K562 (cell line): Measurements from ENCODE around the gene SUPT3H. TPM values are rescaled to one million over a fixed set of nuclear protein-coding genes. Genes with fewer than 3 reads are reported as not detected.

Experiments used
- BRF1 ChIP-seq: IDR thresholded peaks from 3 replicates; pipeline ENCODE4 v1.6.1; 2011; ENCODE audit warnings: borderline replicate concordance, mild to moderate bottlenecking; ENCODE audit not compliant: insufficient read length; ENCODE audit errors: extremely low read depth
- HOXB6 ChIP-seq: fragments of 250-450 bp; sonication (Bioruptor Pico); IDR thresholded peaks from 2 replicates; pipeline ENCODE4 v1.5.1; 2022; ENCODE audit warnings: mild to moderate bottlenecking, borderline replicate concordance
- MTF1 ChIP-seq: fragments of 250-450 bp; sonication (Bioruptor Pico); IDR thresholded peaks from 2 replicates; pipeline ENCODE4 v1.9.0; 2021; ENCODE audit warnings: moderate library complexity, mild to moderate bottlenecking, inconsistent platforms, borderline replicate concordance
- PHB2 ChIP-seq: fragments of 450-650 bp; IDR thresholded peaks from 2 replicates; pipeline ENCODE4 v1.6.1; 2017; ENCODE audit warnings: low read depth
- PHF20 ChIP-seq: fragments of 450-650 bp; IDR thresholded peaks from 2 replicates; pipeline ENCODE4 v1.6.1; 2018; ENCODE audit not compliant: partially characterized antibody
- RBM22 ChIP-seq: fragments of 200-400 bp; formaldehyde crosslinking; IDR thresholded peaks from 2 replicates; pipeline ENCODE4 v1.6.1; 2018; ENCODE audit warnings: low read length, low read depth; ENCODE audit not compliant: poor library complexity, severe bottlenecking
- TGIF2 ChIP-seq: sonication (generic); formaldehyde crosslinking; IDR thresholded peaks from 2 replicates; pipeline ENCODE4 v1.8.1; 2022; ENCODE audit warnings: mild to moderate bottlenecking, missing genetic modification reagents, moderate library complexity
- ZEB2 ChIP-seq: fragments of 450-650 bp; IDR thresholded peaks from 2 replicates; pipeline ENCODE4 v1.6.1; 2016
- ZFP30 ChIP-seq: fragments of 250-450 bp; sonication (Bioruptor Pico); IDR thresholded peaks from 2 replicates; pipeline ENCODE4 v1.8.0; 2022; ENCODE audit warnings: moderate library complexity, mild to moderate bottlenecking, inconsistent platforms, borderline replicate concordance
- ZNF23 ChIP-seq: fragments of 250-450 bp; sonication (Bioruptor Pico); IDR thresholded peaks from 2 replicates; pipeline ENCODE4 v1.4.0; 2020; ENCODE audit warnings: mild to moderate bottlenecking
- ZNF780A ChIP-seq: fragments of 250-450 bp; sonication (Bioruptor Pico); IDR thresholded peaks from 2 replicates; pipeline ENCODE4 v1.5.0; 2021; ENCODE audit warnings: mild to moderate bottlenecking
- polyA plus RNA-seq, 8 experiments: library from polyadenylated mRNA; depleted of rRNA in 4 of 8; stranded (reverse) in 5 of 8; unstranded in 3 of 8; fragments of >200 nt; fragmentation: Nextera tagmentation in 2 of 8; fragmentation: Illumina TruSeq in 1 of 8; extraction: Ambion mirVana in 2 of 8; extraction: Trizol in 1 of 8; gene quantifications; 2 replicates each; pipeline versions ENCODE4 v1.2.1 to v1.2.3, GENCODE V29; 2011 to 2014; ENCODE audit warnings: inconsistent platforms in 1 of 8, missing spikeins in 1 of 8
- total RNA-seq, 7 experiments: library from RNA; depleted of rRNA in 6 of 7; stranded (reverse); fragments of >200 nt in 6 of 7; fragmentation: Illumina TruSeq in 2 of 7; extraction: Trizol in 2 of 7; gene quantifications; 2 replicates each; pipeline versions ENCODE4 v1.2.1 to v1.2.3, GENCODE V29; 2011 to 2021; ENCODE audit warnings: low replicate concordance in 1 of 7
- TF ChIP-seq, protein P1 (sequence below): sonication (generic); formaldehyde crosslinking; IDR thresholded peaks from 2 replicates; pipeline ENCODE4 v1.8.1; 2023; ENCODE audit warnings: missing genetic modification reagents, mild to moderate bottlenecking, borderline replicate concordance
- TF ChIP-seq, protein P2 (sequence below), 2 experiments: fragments of 450-650 bp in 1 of 2; sonication (generic) in 1 of 2; formaldehyde crosslinking in 1 of 2; IDR thresholded peaks in 1 of 2; conservative IDR thresholded peaks in 1 of 2; 2 replicates each; pipeline versions ENCODE4 v1.6.1 to v1.8.1; 2016 to 2023; ENCODE audit warnings: mild to moderate bottlenecking in 2 of 2, moderate library complexity in 2 of 2, inconsistent platforms in 1 of 2, missing genetic modification reagents in 1 of 2
- TF ChIP-seq, protein P3 (sequence below): IDR thresholded peaks from 2 replicates; pipeline ENCODE4 v1.6.1; 2014; ENCODE audit warnings: antibody characterized with exemption
- TF ChIP-seq, protein P4 (sequence below): fragments of 250-450 bp; sonication (Bioruptor Pico); IDR thresholded peaks from 2 replicates; pipeline ENCODE4 v1.5.0; 2021
- TF ChIP-seq, protein P5 (sequence below): fragments of 250-450 bp; sonication (Bioruptor Pico); IDR thresholded peaks from 2 replicates; pipeline ENCODE4 v1.8.0; 2022; ENCODE audit warnings: moderate library complexity, mild to moderate bottlenecking, inconsistent platforms
- TF ChIP-seq, protein P6 (sequence below): sonication (generic); formaldehyde crosslinking; IDR thresholded peaks from 2 replicates; pipeline ENCODE4 v1.8.0; 2022; ENCODE audit warnings: mild to moderate bottlenecking, missing genetic modification reagents

Gene SUPT3H
- total and polyA plus RNA-seq, 9 of the 15 experiments (the other 6 are each of a cell fraction or from before 2014, with no cell fraction given) = 7.2 to 16.3 (median 11.9) TPM

DNA sequence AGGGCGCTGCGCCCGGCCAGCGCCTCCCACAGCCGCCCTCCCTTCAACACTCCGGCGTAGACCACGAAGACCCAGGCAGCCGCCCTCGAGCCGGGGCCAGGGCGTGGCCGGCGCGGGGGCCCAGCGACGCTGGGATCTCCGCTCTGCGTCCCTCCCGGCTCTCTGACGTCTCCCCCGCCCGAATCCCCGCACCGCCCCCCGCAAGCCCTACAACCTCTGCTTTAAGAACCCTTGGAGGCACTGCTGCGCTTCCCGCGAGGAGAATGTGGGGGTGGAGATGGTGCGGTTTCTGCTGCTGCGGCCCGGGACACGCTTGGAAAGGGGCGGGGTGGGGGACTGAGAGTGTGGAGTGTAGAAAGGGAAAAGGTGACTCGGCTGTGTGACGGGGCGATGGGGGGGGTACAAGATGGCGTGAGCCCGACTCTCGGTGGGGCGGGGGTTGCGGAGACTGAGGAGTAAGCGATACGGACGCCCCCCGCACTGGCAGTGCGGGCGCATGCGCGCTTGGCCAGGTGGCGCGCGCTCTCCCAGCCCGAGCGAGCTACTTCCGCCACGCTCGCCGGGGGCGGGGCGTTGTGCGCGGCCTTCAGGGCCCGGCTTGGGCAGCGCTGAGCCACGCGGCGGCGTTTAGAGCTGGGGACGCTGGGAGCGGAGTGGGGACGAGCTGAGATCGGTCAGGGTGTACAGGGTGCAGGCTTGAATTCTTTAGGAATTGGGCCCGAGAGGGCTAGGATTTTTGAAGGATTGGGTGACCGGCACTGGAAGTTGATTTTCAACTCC, at the start of gene SUPT3H (continued):
- TF ChIP-seq, protein P1, sequence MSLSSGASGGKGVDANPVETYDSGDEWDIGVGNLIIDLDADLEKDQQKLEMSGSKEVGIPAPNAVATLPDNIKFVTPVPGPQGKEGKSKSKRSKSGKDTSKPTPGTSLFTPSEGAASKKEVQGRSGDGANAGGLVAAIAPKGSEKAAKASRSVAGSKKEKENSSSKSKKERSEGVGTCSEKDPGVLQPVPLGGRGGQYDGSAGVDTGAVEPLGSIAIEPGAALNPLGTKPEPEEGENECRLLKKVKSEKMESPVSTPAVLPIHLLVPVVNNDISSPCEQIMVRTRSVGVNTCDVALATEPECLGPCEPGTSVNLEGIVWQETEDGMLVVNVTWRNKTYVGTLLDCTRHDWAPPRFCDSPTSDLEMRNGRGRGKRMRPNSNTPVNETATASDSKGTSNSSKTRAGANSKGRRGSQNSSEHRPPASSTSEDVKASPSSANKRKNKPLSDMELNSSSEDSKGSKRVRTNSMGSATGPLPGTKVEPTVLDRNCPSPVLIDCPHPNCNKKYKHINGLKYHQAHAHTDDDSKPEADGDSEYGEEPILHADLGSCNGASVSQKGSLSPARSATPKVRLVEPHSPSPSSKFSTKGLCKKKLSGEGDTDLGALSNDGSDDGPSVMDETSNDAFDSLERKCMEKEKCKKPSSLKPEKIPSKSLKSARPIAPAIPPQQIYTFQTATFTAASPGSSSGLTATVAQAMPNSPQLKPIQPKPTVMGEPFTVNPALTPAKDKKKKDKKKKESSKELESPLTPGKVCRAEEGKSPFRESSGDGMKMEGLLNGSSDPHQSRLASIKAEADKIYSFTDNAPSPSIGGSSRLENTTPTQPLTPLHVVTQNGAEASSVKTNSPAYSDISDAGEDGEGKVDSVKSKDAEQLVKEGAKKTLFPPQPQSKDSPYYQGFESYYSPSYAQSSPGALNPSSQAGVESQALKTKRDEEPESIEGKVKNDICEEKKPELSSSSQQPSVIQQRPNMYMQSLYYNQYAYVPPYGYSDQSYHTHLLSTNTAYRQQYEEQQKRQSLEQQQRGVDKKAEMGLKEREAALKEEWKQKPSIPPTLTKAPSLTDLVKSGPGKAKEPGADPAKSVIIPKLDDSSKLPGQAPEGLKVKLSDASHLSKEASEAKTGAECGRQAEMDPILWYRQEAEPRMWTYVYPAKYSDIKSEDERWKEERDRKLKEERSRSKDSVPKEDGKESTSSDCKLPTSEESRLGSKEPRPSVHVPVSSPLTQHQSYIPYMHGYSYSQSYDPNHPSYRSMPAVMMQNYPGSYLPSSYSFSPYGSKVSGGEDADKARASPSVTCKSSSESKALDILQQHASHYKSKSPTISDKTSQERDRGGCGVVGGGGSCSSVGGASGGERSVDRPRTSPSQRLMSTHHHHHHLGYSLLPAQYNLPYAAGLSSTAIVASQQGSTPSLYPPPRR (CRISPR knock-in tag) = peak; percentile 63; the same call in 1 of the 2 replicates
- peak; percentile 61 for TF ChIP-seq RBM22
- TF ChIP-seq, protein P2, sequence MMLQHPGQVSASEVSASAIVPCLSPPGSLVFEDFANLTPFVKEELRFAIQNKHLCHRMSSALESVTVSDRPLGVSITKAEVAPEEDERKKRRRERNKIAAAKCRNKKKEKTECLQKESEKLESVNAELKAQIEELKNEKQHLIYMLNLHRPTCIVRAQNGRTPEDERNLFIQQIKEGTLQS (IDR thresholded peaks at IDR 0.05) = peak; percentile 67
- TF ChIP-seq, protein P2 (CRISPR knock-in tag; conservative IDR thresholded peaks at IDR 0.05) = no peak
- TF ChIP-seq, protein P3, sequence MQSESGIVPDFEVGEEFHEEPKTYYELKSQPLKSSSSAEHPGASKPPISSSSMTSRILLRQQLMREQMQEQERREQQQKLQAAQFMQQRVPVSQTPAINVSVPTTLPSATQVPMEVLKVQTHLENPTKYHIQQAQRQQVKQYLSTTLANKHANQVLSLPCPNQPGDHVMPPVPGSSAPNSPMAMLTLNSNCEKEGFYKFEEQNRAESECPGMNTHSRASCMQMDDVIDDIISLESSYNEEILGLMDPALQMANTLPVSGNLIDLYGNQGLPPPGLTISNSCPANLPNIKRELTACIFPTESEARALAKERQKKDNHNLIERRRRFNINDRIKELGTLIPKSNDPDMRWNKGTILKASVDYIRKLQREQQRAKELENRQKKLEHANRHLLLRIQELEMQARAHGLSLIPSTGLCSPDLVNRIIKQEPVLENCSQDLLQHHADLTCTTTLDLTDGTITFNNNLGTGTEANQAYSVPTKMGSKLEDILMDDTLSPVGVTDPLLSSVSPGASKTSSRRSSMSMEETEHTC = no peak
- TF ChIP-seq ZNF780A (CRISPR knock-in tag) = no peak
- peak; percentile 80 for TF ChIP-seq PHF20
- no peak; the same call in 1 of the 2 replicates for TF ChIP-seq ZEB2
- TF ChIP-seq, protein P4, sequence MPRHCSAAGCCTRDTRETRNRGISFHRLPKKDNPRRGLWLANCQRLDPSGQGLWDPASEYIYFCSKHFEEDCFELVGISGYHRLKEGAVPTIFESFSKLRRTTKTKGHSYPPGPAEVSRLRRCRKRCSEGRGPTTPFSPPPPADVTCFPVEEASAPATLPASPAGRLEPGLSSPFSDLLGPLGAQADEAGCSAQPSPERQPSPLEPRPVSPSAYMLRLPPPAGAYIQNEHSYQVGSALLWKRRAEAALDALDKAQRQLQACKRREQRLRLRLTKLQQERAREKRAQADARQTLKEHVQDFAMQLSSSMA (CRISPR knock-in tag) = peak; percentile 98
- no peak for TF ChIP-seq MTF1 (CRISPR knock-in tag)
- TF ChIP-seq PHB2 = no peak
- TF ChIP-seq TGIF2 (CRISPR knock-in tag) = no peak
- TF ChIP-seq BRF1 = no peak
- TF ChIP-seq, protein P5, sequence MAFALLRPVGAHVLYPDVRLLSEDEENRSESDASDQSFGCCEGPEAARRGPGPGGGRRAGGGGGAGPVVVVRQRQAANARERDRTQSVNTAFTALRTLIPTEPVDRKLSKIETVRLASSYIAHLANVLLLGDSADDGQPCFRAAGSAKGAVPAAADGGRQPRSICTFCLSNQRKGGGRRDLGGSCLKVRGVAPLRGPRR = no peak
- TF ChIP-seq, protein P6, sequence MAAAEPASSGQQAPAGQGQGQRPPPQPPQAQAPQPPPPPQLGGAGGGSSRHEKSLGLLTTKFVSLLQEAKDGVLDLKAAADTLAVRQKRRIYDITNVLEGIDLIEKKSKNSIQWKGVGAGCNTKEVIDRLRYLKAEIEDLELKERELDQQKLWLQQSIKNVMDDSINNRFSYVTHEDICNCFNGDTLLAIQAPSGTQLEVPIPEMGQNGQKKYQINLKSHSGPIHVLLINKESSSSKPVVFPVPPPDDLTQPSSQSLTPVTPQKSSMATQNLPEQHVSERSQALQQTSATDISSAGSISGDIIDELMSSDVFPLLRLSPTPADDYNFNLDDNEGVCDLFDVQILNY (CRISPR knock-in tag) = no peak; the same call in 1 of the 2 replicates
- TF ChIP-seq HOXB6 (CRISPR knock-in tag) = no peak; the same call in 1 of the 2 replicates
- no peak for TF ChIP-seq ZNF23 (CRISPR knock-in tag)
- TF ChIP-seq ZFP30 (CRISPR knock-in tag) = no peak
